GM21381 (cell line): ENCODE measurements around the gene RPF1.
A peak's percentile ranks its signal among the peaks of the same experiment; 100 is the strongest.
"Not testable (repeated sequence)": the region's sequence is repeated elsewhere in the genome, so short reads cannot be mapped to it uniquely, and the experiment has no call there.

Experiments used
- ATAC-seq: cut with Tn5 transposase; IDR thresholded peaks from one replicate; pipeline ENCODE4 v1.9.1; 2021; ENCODE audit warnings: mild to moderate bottlenecking, moderate library complexity; ENCODE audit not compliant: unreplicated experiment

RPF1 gene, protein sequence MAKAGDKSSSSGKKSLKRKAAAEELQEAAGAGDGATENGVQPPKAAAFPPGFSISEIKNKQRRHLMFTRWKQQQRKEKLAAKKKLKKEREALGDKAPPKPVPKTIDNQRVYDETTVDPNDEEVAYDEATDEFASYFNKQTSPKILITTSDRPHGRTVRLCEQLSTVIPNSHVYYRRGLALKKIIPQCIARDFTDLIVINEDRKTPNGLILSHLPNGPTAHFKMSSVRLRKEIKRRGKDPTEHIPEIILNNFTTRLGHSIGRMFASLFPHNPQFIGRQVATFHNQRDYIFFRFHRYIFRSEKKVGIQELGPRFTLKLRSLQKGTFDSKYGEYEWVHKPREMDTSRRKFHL

DNA sequence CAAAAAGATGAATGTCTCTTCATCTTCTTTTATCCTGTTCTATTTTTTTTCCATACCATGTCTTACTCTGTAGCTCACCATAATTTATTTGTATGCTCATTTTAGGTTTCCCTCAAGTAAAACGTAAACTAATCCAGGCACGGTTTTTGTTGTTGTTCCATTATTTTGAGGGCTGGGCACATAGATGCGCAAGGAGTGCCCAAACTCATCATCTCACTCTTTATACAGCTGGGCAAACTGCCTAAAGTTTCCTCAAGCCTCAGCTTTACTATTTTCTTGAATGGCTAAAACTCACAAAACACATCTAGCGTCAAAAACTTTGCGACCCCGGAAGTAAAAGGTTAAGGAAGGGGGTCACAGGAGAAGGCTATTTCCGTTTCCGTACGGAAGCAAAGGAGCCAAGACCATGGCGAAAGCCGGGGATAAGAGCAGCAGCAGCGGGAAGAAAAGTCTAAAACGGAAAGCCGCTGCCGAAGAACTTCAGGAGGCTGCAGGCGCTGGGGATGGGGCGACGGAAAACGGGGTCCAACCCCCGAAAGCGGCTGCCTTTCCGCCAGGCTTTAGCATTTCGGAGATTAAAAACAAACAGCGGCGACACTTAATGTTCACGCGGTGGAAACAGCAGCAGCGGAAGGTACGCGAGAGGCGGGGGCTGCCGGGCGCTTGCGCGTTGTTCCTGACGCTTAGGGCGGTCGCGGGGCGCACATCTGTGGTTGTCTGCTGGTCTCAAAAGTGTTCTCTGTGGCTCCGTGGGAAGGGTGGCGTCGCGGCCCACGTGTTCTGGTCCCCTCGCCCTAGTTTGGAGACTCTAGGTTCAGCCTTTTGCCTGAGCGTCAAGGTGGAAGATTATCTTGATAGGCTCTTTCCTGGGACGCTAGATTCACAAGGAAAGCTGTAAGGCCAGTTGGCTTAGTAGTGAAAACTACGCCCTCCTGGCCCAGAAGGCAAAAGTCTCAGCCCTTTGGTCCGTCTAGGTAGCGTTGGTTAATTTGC lies at the start of gene RPF1:
RPF1 (plus strand) TSS at position 391 of the 993 bp plus-strand sequence; CDS start at position 407, 16 bp downstream.
- ATAC-seq = peak; percentile 97

GRCh38 chr1:84430546-84430945 lies 48.5 kb upstream of the RPF1 start:
- no peak for ATAC-seq

GRCh38 chr1:84433258-84434080 lies 45.6 kb upstream of the RPF1 start:
- peak; percentile 42 for ATAC-seq

GRCh38 chr1:84434081-84434769 lies 44.8 kb upstream of the RPF1 start:
- no peak for ATAC-seq

DNA sequence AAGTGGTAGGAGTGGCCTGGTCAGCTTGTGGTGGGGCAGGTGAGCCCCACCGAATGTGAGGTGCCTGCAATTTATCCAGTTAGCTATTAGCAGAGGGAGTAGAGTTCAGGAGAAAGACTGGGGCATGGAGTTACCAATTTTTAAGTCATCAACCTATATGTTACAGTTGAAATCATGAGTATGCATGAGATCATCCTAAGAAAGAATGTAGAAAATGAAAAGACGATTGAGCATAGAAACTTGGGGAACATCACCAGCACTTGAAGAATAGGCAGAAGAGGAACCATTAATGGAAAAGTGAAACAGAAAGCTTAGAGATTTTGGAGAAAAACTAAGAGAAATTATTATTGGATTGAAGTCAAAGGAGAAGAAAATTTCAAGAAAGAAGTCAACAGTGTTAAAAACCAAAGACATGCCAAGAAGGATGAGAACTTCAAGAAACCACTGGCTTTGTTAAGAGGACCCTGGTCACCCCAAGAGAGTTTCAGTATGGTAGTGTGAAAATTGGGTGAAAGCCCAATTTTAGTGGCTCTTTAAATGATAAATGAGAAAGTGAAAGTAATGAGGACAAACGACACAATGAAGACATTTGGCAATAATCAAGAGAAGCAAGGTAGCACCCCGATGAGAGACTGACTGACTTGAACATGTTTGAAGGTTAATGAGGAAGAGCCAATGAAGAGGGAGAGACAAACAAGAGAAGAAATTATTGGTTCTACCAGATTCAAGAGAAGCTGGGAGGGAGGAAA lies 44.1 kb upstream of the RPF1 start:
- ATAC-seq = no peak

GRCh38 chr1:84436876-84437655 lies 42.0 kb upstream of the RPF1 start:
- ATAC-seq = no peak

- no peak for ATAC-seq
Measured at GRCh38 chr1:84442256-84442655, 36.8 kb upstream of the RPF1 start.

DNA sequence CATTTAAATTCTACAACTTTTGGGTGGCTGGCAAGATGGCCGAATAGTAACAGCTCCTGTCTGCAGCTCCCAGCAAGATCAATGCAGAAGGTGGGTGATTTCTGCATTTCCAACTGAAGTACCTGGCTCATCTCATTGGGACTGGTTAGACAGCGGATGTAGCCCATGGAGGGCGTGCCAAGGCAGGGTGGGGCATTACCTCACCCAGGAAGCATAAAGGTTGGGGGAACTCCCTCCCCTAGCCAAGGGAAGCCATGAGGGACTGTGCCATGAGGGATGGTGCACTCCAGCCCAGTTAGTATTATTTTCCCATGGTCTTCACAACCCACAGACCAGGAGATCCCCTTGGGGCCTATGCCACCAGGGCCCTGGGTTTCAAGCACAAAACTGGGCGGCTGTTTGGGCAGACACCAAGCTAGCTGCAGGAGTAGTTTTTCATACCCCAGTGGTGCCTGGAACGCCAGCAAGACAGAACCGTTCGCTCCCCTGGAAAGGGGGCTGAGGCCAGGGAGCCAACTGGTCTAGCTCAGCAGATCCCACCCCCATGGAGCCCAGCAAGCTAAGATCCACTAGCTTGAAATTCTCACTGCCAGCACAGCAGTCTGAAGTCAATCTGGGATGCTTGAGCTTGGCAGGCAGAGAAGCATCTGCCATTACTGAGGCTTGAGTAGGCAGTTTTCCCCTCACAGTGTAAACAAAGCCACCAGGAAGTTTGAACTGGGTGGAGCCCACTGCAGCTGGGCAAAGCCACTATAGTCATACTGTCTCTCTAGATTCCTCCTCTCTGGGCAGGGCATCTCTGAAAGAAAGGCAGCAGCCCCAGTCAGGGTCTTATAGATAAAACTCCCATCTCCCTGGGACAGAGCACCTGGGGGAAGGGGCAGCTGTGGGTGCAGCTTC lies 36.1 kb upstream of the RPF1 start:
- not testable (repeated sequence) for ATAC-seq

GRCh38 chr1:84448704-84449103 lies 30.4 kb upstream of the RPF1 start:
- not testable (repeated sequence) for ATAC-seq

DNA sequence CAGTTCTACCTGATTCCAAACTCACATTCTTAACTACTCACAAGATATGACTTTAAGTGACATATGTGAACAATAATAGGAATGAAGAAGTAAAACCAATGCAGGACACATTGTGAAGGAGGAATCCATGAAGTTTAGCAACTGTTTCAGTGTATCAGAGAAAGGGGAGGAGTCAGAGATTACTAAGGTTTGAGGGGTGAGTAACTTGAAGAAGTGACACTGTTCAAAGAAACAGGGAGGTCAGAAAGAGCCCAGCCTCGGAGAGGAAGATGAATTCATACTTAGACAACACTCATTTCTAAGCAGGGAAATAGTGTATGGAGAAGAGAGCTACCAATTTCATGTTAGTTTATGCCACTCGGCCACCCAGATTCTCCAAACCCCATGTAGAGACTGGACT lies 28.2 kb upstream of the RPF1 start:
- no peak for ATAC-seq

DNA sequence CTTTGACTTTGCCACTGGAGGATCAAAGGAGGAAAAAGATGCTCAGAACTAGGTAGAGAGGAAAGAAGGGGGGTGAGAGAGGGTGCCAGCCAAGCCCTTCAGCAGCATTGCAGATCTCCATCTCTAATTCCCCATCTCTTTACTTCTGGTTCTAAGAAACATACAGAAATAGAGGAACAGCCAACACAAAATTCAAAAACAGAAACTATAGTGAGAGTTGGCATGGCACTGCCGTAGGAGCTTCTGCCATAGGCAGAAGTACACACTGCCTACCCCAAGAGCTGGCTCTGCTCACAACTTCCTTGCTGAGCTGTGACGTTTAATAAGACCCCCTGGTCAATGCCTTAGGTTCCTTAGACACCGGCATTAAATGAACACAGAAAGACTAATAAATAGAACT lies 26.6 kb upstream of the RPF1 start:
- no peak for ATAC-seq

GRCh38 chr1:84462118-84462517 lies 16.9 kb upstream of the RPF1 start:
- no peak for ATAC-seq

- ATAC-seq = no peak
Measured at GRCh38 chr1:84467298-84467697, 11.8 kb upstream of the RPF1 start.

GRCh38 chr1:84476225-84476624 lies 2.8 kb upstream of the RPF1 start:
- no peak for ATAC-seq

GRCh38 chr1:84479998-84480397 lies 932 bp downstream of the RPF1 start:
- no peak for ATAC-seq

DNA sequence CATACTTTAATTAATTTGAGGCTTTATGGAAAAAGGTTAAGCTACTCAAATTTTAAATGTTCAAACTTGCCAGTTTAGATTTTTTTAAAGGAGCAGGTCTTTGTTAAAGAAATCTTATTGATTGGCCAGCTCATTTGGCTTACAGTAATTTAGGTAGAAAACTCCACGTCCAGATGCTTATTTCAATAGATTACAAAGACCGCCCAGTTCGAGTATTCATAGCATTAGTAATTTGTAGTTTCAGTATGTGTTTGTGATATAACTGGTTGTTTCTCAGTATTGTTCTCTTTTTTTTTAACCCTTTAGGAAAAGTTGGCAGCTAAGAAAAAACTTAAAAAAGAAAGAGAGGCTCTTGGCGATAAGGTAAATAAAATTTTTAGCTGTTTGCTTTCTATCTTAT lies 1.6 kb downstream of the RPF1 start:
- no peak for ATAC-seq

DNA sequence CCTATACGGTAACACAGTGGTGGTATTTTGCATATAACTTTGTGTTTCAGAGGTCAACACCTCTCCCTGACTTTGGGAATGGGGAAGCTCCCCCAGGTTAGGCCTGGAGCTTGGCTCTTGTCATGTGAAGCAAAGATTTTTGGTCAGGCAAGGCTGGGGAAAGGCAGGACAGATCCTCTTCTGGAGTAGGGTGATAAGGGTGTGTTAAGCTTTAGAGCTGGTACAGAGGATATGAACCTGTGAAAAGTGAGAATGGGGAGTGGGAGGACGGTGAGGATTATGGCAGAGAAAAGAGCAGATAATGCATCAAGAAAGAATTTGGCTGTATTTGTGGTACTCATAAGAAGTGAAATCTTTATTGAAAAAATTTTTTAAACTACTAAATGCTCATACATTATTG lies 2.3 kb downstream of the RPF1 start:
- no peak for ATAC-seq

DNA sequence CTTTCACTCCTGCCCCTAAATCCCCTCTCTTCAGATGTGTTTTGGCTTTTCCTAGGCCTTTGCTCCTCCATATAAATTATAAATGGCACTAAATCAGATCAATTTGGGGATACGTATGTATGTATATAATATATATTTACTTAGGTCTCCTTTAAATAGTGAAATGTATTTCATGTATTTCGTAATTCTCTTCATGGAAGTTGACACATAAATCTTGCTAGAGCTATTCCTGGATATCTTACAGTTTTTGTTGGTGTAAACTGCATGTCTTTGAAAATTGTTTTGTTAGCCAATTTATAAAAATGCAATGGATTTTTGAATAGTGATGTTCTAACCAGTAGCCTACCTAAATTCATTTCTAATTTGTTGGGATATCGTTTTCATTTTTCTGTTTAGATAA lies 9.0 kb downstream of the RPF1 start:
- no peak for ATAC-seq
